Measurements from ENCODE around the gene FLRT2.

FLRT2 gene

DNA sequence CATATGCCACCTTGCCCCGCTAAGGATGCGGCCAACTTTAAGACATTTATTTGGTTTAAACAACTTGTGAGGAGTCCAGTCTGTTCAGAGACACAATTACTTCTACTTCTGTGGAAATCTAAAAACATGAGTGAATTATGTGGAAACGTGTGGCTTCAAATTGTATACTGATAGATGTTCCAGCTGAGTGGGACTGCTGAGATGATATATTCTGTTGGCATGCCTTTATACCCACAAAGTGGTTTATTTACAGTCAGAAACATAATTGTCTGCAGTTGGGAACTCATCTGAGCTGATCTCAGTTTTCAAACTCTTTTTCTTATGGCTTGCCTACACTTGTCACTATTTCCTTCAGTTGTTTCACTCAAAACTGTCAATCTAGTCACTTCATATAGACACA, 67.8 kb downstream of the FLRT2 start:
- no peak for DNase-seq (ENCODE audit: low spot score)

GRCh38 chr14:85599939-85600338, 70.0 kb downstream of the FLRT2 start:
- no peak for DNase-seq (ENCODE audit: low spot score)

GRCh38 chr14:85601246-85601645, 71.3 kb downstream of the FLRT2 start:
- DNase-seq (ENCODE audit: low spot score), result no peak

- DNase-seq (ENCODE audit: low spot score), result no peak
These were observed 71.7 kb downstream of the FLRT2 start for GRCh38 chr14:85601690-85602089.

DNA sequence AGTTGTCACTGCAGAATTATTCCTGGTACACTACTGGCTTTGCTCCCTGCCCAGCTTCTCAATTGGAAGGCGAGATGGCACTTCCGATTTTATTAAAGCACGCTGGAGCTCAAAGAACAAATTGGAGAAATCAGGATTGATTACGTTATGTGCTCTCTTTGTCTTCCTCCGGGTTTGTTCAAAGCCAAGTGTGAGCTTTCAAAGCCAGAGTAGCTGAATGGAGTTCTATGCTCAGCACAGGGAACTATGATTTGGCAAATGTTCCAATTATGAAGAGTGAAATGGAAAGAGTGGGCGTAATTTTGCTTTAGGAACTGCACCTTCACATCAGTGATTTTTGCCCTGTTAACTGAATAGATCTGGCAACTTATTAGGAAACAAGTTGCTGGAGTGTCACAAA, 72.4 kb downstream of the FLRT2 start:
- DNase-seq (ENCODE audit: low spot score), result no peak

GRCh38 chr14:85604021-85604420, 74.1 kb downstream of the FLRT2 start:
- no peak for DNase-seq (ENCODE audit: low spot score)

GRCh38 chr14:85604714-85605113, 74.8 kb downstream of the FLRT2 start:
- DNase-seq (ENCODE audit: low spot score), result no peak

DNA sequence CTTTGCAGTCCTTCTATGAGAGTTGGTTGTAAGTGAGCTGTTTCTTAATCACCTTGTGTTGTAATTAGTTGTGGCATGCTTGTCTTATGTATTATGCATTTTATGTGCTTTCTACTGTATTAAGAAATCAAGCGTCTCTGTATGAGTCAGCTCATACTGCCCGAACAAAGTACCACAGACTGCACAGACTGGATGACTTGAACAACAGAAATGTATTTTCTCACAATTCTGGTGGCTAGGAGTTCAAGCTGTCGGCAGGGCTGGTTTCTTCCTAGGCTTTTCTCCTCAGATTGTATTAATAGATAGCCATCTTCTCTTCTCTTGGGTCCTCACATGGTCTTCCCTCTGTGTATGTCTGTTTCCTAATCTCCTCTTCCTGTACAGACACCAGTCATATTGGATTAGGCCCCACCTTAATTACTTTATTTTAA, 77.7 kb downstream of the FLRT2 start:
- no peak for DNase-seq (ENCODE audit: low spot score)

- DNase-seq (ENCODE audit: low spot score), result no peak
These were observed 83.6 kb downstream of the FLRT2 start for GRCh38 chr14:85613496-85613895.

DNA sequence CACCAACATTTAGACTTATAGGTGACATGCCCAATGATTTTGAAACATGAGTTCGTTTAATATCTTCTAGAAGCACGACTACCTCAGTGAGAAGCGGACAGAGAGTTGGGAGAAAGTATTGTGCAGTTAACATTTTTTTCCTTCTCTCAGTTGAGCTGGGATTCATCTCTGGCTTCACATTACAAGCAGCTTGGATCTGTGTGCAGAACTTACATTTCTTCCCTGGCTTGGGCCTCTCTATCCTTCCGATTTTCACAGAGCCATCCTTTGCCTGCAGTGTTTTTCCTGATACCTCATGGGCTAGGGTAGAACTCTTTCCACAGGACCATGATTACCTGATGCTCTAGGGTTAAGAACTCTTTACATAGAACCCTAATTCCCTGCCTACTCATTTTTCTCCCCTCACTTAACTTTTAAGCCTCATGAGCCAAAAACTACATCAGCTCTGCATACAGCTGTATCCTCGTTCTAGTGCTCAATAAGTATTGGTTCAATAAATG, 86.5 kb downstream of the FLRT2 start:
- no peak for DNase-seq (ENCODE audit: low spot score)

DNA sequence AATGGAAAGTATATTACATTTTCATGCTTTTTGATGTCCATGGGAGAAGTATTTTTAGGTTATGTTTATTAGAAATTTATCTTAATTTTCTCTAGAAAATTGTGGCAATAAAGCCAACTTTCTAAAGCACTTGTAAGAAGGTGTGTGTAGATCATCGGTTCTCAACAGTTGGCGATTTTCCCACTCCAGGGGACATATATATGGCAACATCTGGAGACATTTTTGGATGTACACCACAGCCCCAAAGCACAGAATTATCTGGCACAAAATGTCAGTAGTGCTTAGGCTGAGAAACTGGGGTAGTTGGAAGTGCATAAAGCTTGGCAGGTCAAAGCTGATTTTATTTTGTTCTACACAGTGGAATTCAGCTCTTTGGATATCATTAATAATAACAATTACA, 86.9 kb downstream of the FLRT2 start:
- no peak for DNase-seq (ENCODE audit: low spot score)

DNA sequence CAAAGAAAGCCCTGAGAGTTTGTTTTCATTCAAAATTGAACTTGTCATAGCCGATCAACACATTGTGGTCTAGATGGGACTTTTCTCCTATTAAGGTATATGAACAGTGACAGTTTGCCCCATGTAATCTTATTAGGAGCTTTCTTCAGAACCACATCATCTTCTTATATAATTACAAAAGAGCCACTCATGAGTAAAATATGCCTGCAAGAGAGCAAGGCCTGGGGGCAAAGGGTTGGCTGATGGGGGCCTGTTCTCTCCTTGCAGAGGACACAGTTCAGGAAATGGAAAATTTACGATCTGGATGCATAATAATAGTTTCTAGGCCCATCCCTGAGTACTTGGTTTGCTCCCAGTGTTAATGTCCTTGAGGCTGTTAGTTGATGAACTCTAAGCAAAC, 87.8 kb downstream of the FLRT2 start:
- DNase-seq (ENCODE audit: low spot score), result no peak

DNA sequence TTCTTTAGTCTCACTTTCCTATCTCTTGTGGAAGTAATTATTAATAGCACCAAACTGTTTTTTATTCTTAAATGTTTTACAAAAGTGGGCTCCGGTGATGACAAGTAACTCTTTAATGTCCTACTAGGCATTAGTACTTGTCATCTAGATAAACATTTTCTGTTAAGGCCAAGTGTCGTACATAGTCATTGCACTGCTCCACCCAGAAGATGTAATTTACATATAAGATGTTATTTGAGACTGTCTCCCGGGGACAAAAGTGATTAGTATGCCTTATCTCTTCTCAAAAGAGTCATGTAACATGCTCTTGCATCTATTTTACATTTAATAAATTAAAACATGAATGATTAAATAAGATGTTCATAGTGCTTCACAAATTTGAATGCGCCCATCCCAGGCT, 88.4 kb downstream of the FLRT2 start:
- DNase-seq (ENCODE audit: low spot score), result no peak

DNA sequence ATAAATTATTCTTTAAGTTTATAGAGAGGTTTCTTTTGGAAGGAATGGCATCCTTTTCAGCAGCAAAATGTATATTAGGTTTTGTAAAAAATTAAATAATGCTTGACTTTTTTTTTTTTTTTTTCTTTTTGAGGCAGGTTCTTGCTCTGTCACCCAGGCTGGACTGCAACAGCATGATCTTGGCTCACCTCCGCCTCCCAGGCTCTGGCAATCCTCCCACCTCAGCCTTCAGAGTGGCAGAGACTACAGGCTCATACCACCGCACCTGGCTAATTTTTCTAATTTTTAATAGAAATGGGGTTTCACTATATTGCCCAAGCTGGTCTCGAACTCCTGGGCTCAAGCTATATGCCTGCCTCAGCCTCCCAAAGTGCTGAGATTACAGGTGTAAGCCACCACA, 89.0 kb downstream of the FLRT2 start:
- no peak for DNase-seq (ENCODE audit: low spot score)

DNA sequence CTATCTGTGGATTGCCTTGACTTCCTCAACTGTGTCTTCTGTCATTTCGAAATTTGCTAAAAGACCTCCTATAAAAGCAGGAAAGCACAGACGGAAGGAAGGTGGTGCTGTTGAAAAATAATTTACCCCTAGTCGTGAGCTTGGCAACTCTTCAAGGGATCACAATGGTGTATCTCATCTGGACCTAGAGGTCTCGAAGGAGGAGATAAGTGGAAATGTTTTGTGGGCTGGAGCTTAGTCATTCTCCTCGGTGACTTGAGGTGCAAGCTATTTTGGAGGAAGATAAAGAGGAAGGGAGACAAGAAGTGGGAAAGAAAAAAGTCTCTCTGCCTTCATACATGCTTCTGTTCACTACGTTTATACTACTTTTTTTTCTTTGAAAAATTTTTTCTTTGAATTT, 89.9 kb downstream of the FLRT2 start:
- no peak for DNase-seq (ENCODE audit: low spot score)

- DNase-seq (ENCODE audit: low spot score), result no peak
These were observed 91.0 kb downstream of the FLRT2 start for GRCh38 chr14:85620947-85621346.

GRCh38 chr14:85622106-85622505, 92.2 kb downstream of the FLRT2 start:
- no peak for DNase-seq (ENCODE audit: low spot score)

DNA sequence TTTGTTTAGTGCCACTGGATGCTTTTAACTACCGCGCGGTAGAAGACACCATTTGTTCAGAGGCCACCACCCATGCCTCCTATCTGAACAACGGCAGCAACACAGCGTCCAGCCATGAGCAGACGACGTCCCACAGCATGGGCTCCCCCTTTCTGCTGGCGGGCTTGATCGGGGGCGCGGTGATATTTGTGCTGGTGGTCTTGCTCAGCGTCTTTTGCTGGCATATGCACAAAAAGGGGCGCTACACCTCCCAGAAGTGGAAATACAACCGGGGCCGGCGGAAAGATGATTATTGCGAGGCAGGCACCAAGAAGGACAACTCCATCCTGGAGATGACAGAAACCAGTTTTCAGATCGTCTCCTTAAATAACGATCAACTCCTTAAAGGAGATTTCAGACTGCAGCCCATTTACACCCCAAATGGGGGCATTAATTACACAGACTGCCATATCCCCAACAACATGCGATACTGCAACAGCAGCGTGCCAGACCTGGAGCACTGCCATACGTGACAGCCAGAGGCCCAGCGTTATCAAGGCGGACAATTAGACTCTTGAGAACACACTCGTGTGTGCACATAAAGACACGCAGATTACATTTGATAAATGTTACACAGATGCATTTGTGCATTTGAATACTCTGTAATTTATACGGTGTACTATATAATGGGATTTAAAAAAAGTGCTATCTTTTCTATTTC, 93.2 kb downstream of the FLRT2 start:
- no peak for DNase-seq (ENCODE audit: low spot score)

GRCh38 chr14:85625925-85626585, 96.1 kb downstream of the FLRT2 start:
- no peak for DNase-seq (ENCODE audit: low spot score)

- DNase-seq (ENCODE audit: low spot score), result no peak
These were observed 104.3 kb downstream of the FLRT2 start for GRCh38 chr14:85634205-85634604.

- no peak for DNase-seq (ENCODE audit: low spot score)
These were observed 114.3 kb downstream of the FLRT2 start for GRCh38 chr14:85644211-85644610.

GRCh38 chr14:85653029-85653428, 123.1 kb downstream of the FLRT2 start:
- no peak for DNase-seq (ENCODE audit: low spot score)

- DNase-seq (ENCODE audit: low spot score), result no peak
These were observed 130.4 kb downstream of the FLRT2 start for GRCh38 chr14:85660243-85660922.
